ENCODE results near the gene DES.
A peak's percentile ranks its signal among the peaks of the same experiment; 100 is the strongest.

GRCh38 chr2:219475697-219476651, 57.8 kb downstream of the DES start:
- TF ChIP-seq, protein P1, sequence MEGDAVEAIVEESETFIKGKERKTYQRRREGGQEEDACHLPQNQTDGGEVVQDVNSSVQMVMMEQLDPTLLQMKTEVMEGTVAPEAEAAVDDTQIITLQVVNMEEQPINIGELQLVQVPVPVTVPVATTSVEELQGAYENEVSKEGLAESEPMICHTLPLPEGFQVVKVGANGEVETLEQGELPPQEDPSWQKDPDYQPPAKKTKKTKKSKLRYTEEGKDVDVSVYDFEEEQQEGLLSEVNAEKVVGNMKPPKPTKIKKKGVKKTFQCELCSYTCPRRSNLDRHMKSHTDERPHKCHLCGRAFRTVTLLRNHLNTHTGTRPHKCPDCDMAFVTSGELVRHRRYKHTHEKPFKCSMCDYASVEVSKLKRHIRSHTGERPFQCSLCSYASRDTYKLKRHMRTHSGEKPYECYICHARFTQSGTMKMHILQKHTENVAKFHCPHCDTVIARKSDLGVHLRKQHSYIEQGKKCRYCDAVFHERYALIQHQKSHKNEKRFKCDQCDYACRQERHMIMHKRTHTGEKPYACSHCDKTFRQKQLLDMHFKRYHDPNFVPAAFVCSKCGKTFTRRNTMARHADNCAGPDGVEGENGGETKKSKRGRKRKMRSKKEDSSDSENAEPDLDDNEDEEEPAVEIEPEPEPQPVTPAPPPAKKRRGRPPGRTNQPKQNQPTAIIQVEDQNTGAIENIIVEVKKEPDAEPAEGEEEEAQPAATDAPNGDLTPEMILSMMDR (conservative IDR thresholded peaks at IDR 0.05; ENCODE audit: low read depth, low read length): peak; percentile 95
- no peak for TF ChIP-seq EZH2phosphoT487 (IDR thresholded peaks at IDR 0.05; ENCODE audit: borderline replicate concordance, low read length)
- TF ChIP-seq EZH2 (IDR thresholded peaks at IDR 0.05; ENCODE audit: low read length, unreplicated experiment): no peak
